ENCODE data around the gene FOXK2.
"Not testable (repeated sequence)": the region's sequence is repeated elsewhere in the genome, so short reads cannot be mapped to it uniquely, and the experiment has no call there.

DNA sequence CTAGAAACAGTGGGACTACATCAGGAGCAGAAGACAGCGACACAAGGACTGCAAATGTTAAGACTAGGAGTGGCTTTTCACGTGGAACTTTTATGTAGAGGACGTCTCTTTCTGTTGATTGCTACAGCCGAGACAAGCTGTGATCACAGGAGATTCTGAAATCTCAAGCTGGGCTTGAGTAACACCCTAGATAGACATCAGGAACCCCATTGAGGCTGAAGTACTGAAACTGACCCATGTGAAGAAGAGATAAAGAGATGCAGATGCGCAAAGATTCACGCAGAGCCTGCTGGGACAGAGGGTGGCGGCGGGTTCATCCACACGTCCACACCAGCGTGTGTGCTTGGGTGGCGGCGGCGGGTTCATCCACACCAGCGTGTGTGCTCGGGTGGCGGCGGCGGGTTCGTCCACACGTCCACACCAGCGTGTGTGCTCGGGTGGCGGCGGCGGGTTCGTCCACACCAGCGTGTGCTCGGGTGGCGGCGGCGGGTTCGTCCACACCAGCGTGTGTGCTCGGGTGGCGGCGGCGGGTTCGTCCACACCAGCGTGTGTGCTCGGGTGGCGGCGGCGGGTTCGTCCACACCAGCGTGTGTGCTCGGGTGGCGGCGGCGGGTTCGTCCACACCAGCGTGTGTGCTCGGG is 56.2 kb downstream of the FOXK2 start:
- not testable (repeated sequence) for TF ChIP-seq CEBPB (IDR thresholded peaks at IDR 0.05); RAD21 (conservative IDR thresholded peaks at IDR 0.05 in 1 of 2, IDR thresholded peaks at IDR 0.05 in 1 of 2); SREBF2 (IDR thresholded peaks at IDR 0.05); BHLHE40 (IDR thresholded peaks at IDR 0.05; ENCODE audit: low read depth, low read length); EP300 (IDR thresholded peaks at IDR 0.05)
- TF ChIP-seq, protein P1, sequence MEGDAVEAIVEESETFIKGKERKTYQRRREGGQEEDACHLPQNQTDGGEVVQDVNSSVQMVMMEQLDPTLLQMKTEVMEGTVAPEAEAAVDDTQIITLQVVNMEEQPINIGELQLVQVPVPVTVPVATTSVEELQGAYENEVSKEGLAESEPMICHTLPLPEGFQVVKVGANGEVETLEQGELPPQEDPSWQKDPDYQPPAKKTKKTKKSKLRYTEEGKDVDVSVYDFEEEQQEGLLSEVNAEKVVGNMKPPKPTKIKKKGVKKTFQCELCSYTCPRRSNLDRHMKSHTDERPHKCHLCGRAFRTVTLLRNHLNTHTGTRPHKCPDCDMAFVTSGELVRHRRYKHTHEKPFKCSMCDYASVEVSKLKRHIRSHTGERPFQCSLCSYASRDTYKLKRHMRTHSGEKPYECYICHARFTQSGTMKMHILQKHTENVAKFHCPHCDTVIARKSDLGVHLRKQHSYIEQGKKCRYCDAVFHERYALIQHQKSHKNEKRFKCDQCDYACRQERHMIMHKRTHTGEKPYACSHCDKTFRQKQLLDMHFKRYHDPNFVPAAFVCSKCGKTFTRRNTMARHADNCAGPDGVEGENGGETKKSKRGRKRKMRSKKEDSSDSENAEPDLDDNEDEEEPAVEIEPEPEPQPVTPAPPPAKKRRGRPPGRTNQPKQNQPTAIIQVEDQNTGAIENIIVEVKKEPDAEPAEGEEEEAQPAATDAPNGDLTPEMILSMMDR (IDR thresholded peaks at IDR 0.05) = not testable (repeated sequence)
